Activated effector memory CD4-positive, alpha-beta T cell treated with anti-CD3 and anti-CD28 coated beads, Interleukin-2, amount 50 U/mL, for 16 hours (primary cell): ENCODE measurements around the gene PCDH15.

Experiments used
- DNase-seq: peaks from one replicate; pipeline ENCODE4 v3.0.0-alpha.2; 2020

PCDH15 gene

DNA sequence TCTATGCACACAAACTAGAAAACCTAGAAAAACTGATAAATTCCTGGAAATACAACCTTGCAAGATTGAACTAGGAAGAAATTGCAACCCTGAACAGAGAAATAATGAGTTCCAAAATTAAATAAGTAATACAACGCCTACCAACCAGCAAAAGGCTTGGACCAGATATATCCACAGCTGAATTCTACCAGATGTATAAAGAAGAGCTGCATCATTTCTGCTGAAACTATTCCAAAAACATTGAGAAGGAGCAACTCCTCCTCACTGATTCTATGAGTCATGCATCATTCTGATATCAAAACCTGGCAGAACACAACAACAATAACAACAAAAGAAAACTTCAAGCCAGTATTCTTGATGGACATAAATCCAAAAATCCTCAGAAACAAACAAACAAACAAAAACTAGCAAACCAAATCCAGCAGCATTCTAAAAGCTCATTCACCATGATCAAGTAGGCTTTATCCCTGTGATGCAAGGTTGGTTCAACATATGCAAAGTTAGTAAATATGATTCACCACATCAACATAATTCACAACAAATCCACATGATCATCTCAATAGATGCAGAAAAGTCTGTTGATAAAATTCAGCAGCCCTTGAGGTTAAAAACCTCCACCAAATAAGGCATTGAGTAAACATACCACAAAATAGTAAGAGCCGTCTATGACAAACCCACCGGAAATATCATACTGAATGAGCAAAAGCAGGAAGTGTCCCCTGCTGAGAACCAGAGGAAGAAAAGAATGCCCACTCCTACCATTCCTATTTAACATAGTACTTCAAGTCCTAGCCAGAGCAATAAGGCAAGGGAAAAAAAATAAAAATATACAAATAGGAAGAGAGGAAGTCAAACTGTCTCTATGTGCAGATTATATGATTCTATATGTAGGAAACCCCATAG is 98.2 kb downstream of the PCDH15 start:
- DNase-seq: no peak

DNA sequence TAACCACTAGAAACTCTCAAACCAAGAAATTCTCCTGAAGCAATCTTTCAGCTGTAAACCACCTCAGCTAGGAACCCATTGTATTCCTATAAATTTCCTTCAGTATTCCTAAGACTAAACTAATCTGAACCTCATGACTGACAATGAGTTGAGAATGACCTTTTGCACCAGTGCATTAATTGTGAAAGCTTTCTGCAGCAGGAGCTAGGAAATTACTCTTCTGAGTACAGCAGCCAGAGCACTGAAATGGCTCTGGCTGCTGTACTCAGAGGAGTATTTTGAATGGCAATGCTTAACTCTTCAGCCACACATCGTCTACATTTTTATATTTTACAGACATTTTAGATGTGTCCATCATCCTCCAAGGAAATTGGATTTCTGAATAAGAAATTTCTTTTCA is 109.7 kb downstream of the PCDH15 start:
- no peak for DNase-seq

DNA sequence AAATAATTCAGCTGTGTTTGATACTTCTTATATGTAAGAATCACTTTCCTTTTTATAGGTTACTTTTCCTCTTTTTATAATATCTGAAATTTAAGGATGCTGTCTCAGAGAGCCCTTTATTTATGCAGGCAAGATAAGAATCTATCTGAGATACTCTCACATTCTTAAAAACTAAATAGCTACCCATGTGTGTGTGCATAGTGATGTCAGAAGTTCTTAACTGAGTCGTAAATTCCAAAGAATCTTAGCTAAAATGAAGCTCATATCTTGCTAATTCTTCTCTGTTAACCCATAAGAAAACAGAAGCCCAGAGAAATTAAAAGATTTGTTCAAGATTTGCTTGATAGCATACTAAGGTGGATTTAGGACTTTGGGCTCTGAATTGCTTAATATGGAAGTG is 118.5 kb downstream of the PCDH15 start:
- no peak for DNase-seq

DNA sequence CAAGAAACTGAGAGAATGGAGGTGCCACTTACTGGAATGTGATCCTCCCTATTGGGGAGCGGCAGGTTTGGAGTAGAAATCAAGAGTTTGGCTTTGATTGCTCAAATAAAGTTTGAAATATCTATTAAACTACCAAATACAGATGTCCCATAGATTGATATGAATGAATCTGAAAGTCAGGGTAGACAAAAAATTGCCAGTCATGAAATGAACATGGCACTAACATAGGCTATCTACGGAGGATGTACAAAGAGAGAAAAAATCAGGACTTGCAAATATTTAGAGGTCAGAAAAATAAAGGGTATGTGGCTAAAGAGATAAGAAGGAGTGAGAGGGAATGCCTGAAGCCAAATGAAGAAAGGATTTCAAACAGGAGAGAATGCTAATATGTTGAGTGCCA is 119.9 kb downstream of the PCDH15 start:
- no peak for DNase-seq

DNA sequence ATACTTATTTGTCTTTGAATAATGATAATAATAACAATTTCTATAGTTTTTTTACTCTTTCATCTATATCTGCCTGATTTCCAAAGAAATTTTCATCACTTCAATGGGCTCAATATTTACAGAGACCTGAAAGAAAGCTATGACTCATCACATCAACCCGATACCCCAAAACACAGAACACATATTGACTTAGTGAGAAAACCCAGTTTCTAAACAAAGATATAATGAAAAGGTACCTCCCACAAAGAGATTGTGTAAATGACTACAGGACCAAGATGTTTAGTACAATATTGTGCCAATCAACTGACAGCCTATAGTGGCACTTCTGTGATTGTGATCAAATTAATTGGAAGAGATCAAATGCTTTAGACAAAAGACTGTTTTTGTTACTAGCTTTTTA is 133.9 kb downstream of the PCDH15 start:
- DNase-seq: no peak

DNA sequence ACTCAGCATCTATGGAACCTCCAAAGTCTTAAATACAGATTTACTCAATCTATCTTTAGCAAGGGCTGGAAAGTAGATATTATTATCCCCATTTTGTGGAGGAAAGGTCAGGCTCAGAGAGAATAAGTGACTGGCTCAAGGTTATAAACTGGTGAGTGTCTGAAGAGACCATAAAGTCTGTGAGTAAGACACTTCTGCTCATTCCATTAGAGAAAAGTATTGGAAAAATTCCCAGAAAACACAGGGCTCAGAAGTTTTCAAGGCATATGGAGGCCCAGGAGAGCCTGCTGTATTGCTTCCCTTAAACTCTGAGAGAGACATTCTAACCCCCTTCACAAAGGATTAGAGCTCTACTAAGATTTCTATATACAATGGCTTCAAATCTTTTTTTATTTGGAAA is 134.8 kb downstream of the PCDH15 start:
- DNase-seq: no peak

DNA sequence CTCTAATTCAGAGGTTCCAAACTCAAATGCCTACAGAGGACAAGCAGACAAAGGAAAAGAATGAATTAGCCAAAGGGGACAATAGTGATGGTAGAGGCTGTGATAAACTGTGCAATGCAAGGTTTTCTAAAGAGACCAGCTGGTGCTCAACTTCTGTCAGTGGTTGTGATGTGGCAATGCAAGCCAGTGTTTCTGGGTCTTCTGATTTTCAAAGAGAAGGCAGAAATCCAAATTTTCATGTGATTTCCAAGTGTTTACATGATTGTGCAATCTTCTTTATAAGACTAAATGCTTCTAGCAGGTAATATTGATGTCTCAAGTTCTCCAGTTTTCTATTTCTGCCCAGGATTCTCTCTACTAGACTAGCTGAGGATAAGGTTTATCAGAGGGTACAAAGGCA is 135.9 kb downstream of the PCDH15 start:
- no peak for DNase-seq

DNA sequence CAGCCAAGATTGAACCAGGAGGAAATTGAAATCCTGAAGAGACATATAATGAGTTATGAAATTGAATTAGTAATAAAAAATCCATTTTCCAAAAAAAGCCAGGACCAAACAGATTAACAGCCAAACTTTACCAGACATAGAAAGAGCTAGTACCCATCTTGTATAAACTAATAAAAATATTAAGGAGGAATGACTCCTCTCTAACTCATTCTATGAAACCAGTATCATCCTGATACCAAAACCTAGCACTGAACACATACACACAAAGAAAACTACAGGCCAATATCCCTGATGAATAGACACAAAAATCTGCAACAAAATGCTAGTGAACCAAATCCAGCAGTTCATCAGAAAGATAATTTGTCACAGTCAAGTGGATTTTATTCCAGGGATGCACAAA is 140.6 kb downstream of the PCDH15 start:
- no peak for DNase-seq

DNA sequence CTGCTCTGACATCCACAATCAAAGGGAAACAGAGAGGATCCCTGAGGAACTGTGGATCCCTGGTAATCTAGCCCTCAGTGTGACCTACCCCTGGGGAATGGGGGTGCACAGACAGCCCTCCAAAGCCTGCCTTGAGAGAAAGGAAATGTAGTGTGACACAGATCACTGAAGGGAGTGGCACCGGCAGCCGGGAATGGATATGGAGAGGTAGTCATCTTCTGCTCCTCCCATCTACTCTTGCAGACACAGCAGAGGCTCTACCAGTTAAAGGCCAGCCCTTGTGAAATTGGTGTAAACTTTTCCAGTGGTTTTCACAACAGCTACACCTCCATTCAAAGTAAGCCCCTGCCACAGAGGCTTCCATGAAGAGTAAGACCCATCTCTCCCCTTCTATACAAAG is 144.4 kb downstream of the PCDH15 start:
- no peak for DNase-seq

DNA sequence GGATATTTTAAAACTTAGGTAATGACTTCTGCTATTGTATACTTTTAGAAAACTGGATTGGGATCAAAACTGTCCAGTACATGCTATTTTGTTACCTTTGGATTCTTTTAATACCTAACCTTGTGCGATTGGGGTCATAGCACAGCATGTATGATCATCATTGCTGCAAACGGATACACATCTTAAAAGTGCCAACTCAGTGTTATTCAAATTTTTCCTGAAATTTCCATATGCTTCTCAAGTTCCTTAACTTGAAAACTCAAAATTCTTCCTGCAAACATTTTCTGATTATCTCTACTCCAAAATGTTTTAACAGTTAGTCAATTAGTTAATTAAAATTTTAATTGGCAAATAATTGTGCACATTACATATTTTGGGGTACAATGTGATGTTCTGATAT is 147.5 kb downstream of the PCDH15 start:
- DNase-seq: no peak

DNA sequence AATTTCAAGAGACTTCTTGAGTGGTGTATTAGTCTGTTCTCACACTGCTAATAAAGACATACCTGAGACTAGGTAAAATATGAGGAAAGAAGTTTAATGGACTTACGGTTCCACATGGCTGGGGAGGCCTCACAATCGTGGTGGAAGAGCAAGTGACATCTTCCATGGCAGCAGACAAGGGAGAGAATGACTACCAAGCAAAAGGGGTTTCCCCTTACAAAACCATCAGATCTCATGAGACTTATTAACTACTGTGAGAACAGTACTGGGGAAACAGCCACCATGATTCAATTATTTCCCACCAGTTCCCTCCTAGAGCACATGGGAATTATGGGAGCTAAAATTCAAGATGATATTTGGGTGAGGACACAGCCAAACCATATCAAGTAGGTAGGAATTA is 150.5 kb downstream of the PCDH15 start:
- no peak for DNase-seq

DNA sequence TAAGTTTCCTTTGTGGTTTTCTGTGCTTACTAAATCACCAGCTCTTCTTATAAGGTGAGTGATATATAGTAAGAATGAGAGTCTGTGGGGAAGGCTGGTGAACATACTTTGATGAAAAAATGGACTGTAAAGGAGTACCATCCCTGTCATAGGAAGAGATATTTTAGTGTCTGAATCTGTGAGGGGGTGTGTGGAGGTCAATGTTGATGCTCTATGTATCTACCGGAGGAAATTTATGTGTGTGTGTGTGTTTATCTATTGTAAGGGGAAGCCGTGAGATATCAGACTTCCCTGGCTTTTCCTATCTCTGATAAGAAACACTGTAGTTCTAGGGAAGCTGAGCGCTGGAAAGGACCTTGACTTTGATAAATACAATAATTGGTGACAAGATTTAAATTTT is 179.0 kb downstream of the PCDH15 start:
- no peak for DNase-seq

DNA sequence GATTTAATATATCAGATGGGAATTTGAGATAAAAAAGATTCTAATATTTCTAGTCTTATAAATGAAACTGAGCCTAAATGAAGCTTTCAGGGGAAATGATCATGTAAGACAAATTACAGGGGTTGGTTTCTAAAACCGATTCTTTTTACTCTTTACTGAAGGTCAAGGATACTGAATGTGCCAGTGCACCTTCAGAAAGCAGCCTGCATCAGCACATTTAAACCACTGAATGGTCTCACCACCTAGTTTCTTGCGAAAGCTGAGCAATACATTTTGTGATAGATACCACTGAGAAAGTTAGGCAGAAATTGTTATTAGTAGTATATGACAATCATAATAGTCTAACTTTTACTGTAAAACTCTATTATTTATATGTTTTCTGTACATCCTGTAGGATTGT is 180.7 kb downstream of the PCDH15 start:
- no peak for DNase-seq

DNA sequence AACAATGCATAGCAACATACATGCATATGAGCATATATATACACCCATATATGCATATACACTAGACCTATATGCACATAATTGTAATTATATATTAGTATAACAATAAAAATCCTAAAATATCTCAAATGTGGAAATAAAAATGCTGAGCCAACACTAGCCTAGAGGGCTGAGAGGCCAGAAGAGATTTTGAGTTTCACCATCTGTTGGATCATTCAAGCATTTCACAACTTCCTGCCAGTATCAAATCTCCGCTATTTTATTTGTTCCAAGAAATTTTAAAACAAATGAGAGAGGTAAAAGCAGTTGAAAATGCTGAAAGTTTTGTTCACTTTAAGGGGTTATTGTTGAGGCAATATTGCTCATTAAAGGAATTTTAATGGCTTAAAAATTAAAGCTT is 187.0 kb downstream of the PCDH15 start:
- DNase-seq: no peak

DNA sequence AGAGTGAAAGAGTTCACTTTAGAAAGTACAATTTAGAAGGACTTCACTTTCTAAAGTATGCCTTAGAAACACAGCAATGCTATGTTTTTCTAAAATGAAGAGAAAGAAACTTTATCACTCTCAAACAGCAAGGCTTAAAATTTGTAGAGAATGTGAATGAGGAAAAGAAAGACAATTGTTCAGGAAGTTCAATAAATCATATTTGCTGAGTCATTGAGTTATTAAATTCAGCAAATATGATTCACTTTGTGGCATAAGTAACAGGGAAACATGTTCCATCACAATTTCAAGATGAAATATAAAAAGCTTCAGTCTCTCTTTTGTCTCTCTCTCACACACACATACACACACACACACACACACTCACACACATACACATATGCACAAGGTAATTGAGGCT is 187.9 kb downstream of the PCDH15 start:
- DNase-seq: no peak

DNA sequence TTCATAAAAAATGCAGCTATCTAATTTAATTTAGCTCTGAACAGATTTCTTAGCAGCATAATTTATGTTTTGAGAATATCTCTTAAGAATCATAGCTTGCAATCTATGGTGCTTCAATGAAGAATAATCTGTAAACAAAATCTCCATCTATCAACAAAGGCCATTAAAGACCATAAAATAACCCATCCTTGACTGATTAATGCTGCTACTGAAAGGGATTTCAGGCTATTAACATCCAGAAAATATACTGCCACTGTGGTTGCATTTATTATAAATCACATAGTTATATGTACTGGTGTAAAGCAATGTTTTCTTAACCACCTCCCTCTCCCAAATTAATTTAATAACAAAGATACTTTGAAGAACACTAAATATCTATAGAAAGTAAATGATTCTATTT is 191.6 kb downstream of the PCDH15 start:
- DNase-seq: no peak

DNA sequence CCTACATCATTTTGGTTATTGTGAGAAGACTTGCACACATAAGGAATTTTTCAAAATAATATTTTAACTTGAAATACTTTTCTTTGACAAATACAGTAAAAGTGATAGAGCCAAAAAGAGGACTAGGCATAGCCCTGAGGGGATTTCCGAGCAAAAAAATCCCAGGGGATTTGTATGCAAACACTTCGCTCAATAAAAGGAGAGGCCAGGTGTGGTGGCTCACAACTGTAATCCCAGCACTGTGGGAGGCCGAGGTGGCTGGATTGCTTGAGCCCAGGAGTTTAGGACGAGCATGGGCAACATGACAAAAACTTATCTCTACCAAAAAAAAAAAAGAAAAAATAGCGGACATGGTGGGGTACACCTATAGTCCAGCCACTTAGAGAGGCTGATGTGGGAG is 193.0 kb downstream of the PCDH15 start:
- no peak for DNase-seq

DNA sequence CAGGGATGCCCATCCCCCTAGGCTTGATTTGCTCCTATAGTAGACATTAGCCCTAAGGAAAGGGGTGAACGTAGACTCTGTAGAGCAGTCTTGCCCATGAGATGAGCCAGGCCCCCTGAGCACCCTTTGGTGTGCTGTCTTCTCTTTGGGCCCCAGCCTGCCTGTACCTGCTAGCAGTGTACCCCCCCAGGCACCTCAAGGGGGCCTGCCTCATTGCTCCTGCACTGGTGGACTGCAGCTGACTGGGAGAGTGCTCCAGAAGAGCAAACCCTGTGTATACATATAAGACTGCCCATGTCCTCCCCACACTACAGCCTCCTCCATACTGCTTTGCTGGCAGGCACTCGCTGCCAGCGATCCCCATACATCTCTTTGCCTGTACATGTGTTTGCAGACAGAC is 206.7 kb downstream of the PCDH15 start:
- DNase-seq: no peak

DNA sequence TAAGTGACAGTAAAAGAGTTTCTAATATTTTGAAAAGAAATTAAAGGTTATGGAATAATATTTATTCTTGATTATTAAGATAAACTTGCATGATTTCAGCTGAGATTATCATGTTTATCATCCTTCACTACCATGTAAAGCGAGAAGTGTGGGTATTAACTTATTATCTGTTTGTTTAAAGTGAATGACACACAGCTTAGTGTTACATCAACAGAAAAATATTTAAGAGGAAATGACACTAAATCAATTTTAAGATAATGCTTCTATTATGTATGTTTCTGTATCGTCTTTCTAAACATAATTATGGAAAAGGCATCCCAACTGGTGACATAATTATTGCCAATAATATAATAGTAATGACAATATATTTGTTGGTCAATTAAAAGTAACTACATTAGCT is 213.1 kb downstream of the PCDH15 start:
- no peak for DNase-seq

DNA sequence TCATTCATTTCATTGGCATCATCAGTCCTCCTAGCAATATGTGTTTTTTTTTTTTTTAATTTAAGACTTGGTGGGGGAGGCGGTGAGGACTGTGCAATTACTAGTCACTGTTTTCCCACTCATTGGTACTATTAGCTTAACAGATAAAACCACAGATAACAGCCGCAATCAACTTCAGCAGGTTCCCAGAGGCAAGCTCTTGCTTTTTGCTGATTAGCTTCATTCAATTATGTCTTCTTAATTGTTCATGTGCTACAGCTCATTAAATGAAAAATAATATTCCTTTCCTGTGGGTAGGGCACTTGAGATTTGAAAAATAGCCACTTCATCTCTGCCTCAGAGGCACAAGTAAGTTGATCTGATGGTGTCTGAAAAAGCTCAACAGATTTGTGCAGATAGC is 215.5 kb downstream of the PCDH15 start:
- no peak for DNase-seq

DNA sequence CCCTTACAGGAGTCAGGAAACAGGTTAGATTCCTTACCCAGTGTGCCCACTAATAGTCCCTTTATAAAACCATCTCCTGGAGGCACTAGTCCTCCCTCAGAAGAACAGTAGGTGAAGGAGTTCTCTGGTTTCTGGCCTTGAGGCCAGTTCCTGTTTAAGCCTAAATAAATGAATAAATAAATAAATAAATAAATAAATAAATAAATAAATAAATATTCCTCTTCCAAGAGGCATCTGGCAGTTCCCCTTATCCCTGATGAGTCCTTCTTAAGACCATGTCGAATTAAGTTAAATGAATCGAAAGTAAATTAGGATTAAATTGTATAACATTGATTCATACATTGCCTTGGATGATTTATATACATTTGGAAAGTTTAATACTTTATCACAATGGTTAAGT is 223.3 kb downstream of the PCDH15 start:
- DNase-seq: no peak

DNA sequence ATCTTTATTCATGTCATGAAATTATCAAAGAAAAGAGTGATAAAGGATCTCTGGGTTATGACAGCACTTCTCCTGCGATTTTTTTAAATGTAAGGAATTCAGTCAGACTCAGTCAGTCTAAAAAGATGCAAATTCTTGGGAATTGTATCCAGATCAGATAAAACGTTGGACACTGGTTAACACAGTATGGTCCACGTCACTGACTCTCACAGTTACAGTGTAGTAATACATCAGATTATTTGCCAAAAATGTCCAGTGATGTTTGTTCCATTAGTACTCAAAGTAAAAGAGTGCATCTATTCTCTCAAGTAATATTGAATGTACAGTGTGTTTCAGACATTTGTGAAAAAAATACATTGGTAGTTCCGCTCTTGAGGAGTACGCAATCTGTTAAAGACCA is 224.5 kb downstream of the PCDH15 start:
- DNase-seq: no peak

DNA sequence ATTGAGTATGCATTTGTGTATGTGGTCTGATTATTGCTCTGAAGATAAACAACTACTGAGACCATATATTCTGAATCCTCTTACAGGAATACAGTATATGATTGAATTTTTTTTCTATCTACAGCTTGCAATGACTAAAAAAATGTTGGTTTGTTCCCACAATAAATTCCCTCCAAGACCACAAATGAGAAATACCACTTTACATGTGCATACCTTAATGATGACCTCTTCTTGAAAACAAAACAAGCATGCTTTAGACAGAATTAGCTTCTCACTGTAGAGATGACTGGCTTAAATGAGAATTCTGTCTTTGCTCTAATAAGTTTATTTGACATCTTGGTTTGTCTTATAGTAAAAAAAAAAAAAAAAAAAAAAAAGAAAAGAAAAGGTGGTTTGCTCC is 241.5 kb downstream of the PCDH15 start:
- DNase-seq: no peak

DNA sequence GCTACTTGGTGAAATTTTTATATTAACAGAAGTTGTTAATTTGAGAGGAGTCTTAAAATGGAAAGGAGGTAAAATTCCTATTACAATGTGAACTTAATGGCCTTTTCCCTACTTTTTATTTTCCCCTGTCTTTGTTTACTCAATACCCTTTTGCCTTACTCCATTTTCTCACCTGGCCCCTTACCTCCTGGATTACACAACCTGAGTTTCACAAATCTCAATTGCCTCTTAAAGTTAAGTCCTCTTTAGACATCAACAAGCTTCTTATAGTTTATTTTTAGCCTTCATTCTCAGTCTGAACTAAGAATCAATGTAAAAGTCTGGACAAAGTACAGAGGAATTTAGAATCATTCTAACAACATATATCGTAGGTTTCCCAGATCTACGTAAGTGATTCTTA is 247.0 kb downstream of the PCDH15 start:
- DNase-seq: no peak

DNA sequence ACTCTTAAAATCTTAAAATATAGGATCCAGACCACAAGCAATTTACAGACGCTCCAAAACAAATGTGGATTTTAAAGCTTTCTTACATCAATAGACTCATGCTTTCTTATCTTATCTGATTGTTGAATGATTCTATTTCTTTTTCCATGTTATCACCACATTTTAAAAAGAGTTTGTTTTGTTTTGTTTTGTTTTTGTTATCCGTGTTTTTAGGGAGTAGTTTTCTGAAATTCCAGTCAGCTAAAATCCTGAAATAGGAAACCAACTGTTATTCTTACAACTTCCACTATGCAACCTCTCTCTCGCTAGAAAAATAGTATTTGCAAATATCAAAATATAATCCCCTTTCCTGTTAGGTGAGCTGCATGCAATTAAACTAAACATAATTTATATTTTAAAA is 251.0 kb downstream of the PCDH15 start:
- DNase-seq: no peak
